Subcutaneous abdominal adipose tissue (tissue), 5 donors: ENCODE measurements around the gene MYCBP2.
A peak's percentile ranks its signal among the peaks of the same experiment; 100 is the strongest.
"Not testable (repeated sequence)": the region's sequence is repeated elsewhere in the genome, so short reads cannot be mapped to it uniquely, and the experiment has no call there.

Experiments used
- H3K27ac ChIP-seq: one replicate; pipeline ENCODE4 v1.7.0; 2013; ENCODE audit warnings: low read depth, mild to moderate bottlenecking, inconsistent platforms, low read length, moderate library complexity
- H3K27me3 ChIP-seq, 5 donors: one replicate each; pipeline ENCODE4 v1.7.0; 2013; ENCODE audit warnings: low read length in 5 of 5, inconsistent platforms in 1 of 5; ENCODE audit not compliant: control insufficient read depth in 5 of 5, insufficient read depth in 4 of 5
- H3K36me3 ChIP-seq, 5 donors: one replicate each; pipeline ENCODE4 v1.7.0; 2013; ENCODE audit warnings: low read length in 5 of 5; ENCODE audit not compliant: control insufficient read depth in 5 of 5, insufficient read depth in 5 of 5
- H3K4me1 ChIP-seq, 5 donors: one replicate each; pipeline ENCODE4 v1.7.0; 2013; ENCODE audit warnings: low read length in 5 of 5, mild to moderate bottlenecking in 3 of 5, moderate library complexity in 1 of 5; ENCODE audit not compliant: control insufficient read depth in 5 of 5, insufficient read depth in 5 of 5
- H3K4me3 ChIP-seq, 5 donors: one replicate each; pipeline ENCODE4 v1.7.0; 2013; ENCODE audit warnings: low read length in 5 of 5, low read depth in 1 of 5
- H3K9ac ChIP-seq, 5 donors: one replicate each; pipeline ENCODE4 v1.7.0; 2013; ENCODE audit warnings: low read length in 5 of 5, mild to moderate bottlenecking in 4 of 5, moderate library complexity in 3 of 5
- H3K9me3 ChIP-seq, 5 donors: one replicate each; pipeline ENCODE4 v1.7.0; 2013; ENCODE audit warnings: low read length in 5 of 5; ENCODE audit not compliant: control insufficient read depth in 5 of 5
- donor health status: healthy.
- donor health status: healthy.
- donor health status: healthy.
- donor health status: healthy.
- donor health status: healthy.

MYCBP2 gene

DNA sequence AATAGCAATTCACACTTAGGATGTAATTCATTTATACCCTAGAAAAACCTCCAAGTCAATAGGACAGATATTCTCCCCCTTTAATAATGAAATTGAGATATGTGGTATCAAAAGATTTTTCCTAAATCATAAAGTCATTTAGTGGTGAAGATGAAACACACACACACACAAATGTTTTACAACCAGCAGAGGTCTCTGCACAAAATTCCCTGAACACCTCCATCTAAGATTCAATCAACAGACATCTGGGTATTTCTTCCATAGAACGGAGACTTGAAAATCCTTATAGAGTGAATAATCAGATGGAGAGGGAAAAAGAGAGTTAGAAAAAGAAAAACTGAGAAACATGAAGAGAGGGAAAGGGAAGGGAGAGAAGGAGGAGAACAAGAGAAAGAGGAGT is 52.8 kb downstream of the MYCBP2 start:
- Histone ChIP-seq H3K27ac (no peak overlapping the region), H3K36me3 (peaks cover 27 to 48% (median 43%) of the 10 kb centered on the region in 5 donors), H3K9ac (no peak overlapping the region), H3K27me3 (no peaks in the 10 kb centered on the region), H3K4me1 (peaks cover 0 to 14% (median 4%) of the 10 kb centered on the region in 5 donors), H3K4me3 (no peak overlapping the region), H3K9me3 (no peaks in the 10 kb centered on the region)

DNA sequence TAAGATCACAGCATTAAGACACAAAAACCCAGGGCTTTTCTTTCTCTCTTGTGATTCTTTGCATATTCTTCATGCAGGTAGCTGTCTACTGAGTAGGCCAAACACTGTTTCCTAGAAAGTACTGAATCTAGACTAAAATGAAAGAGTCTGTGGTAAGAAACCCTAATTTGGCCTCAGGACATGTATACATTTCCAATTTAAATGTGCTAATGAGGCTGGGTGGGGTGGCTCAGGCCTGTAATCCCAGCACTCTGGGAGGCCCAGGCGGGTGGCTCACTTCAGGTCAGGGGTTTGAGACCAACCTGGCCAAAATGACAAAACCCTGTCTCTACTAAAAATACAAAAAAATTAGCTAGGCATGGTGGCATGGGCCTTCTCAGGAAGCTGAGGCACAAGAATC is 57.8 kb downstream of the MYCBP2 start:
- no peak overlapping the region for H3K9ac ChIP-seq
- peaks cover 0 to 3% (median 0%) of the 10 kb centered on the region in 5 donors for H3K4me1 ChIP-seq
- H3K27me3 ChIP-seq, result no peaks in the 10 kb centered on the region
- peaks cover 34 to 62% (median 55%) of the 10 kb centered on the region in 5 donors for H3K36me3 ChIP-seq
- H3K4me3 ChIP-seq, result no peak overlapping the region
- no peaks in the 10 kb centered on the region for H3K9me3 ChIP-seq
- H3K27ac ChIP-seq, result no peak overlapping the region

DNA sequence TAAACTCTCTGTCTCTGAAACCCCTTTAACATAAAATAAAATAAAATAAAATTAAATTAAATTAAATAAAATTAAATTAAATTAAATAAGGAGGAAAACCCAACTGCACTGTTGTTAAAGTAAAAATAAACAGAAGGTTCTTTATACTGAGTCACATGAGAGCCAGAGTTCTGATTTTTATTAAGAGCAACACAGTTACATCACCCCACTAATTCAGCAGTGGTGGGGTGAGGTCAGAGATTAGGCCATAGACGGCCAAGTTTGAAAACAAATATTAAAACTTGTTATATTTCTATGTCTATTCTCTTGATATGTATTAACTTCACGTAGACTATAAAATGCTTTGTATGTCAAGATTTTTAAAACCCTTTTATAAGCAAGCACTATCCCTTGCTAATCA is 59.5 kb downstream of the MYCBP2 start:
- Histone ChIP-seq H3K36me3 (peaks cover 33 to 59% (median 51%) of the 10 kb centered on the region in 5 donors), H3K9ac (no peak overlapping the region), H3K4me1 (peaks cover 0 to 3% (median 0%) of the 10 kb centered on the region in 5 donors)

DNA sequence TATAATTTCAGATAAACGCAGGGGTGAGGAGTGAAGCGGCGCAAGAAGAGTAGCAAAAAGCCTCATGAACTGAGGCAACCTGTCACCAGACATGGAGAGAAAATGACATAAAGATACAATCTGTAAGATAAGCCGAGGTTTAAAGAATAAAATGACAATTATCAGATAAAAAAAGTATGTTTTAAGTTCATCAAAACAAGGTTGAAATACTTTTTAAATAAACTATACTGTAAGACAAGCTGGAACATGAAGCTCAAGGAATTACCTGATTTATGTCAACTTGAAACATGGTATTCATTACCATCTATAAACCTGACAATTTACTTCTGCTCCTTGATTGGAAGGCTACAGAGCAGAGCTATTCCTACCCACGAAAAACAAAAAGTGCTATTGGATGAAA is 61.6 kb downstream of the MYCBP2 start:
- H3K9ac ChIP-seq, result no peak overlapping the region
- H3K9me3 ChIP-seq, result no peaks in the 10 kb centered on the region
- H3K36me3 ChIP-seq, result peaks cover 21 to 53% (median 38%) of the 10 kb centered on the region in 5 donors

More for the DNA sequence above, 59.5 kb downstream of the MYCBP2 start:
- no peak overlapping the region for H3K4me3 ChIP-seq
- peak overlapping the region; percentile 32 for H3K27ac ChIP-seq
- H3K9me3 ChIP-seq, result no peaks in the 10 kb centered on the region
- no peaks in the 10 kb centered on the region for H3K27me3 ChIP-seq

GRCh38 chr13:77262198-77262597 is 64.7 kb downstream of the MYCBP2 start:
- Histone ChIP-seq H3K36me3 (peaks cover 23 to 49% (median 30%) of the 10 kb centered on the region in 5 donors), H3K9ac (no peak overlapping the region), H3K4me3 (no peak overlapping the region), H3K27me3 (no peaks in the 10 kb centered on the region), H3K9me3 (no peaks in the 10 kb centered on the region), H3K4me1 (peaks cover 0 to 6% (median 0%) of the 10 kb centered on the region in 5 donors), H3K27ac (no peak overlapping the region)

More for the DNA sequence above, 61.6 kb downstream of the MYCBP2 start:
- Histone ChIP-seq H3K27ac (no peak overlapping the region), H3K4me1 (peaks cover 0 to 9% (median 0%) of the 10 kb centered on the region in 5 donors), H3K4me3 (no peak overlapping the region), H3K27me3 (no peaks in the 10 kb centered on the region)

- Histone ChIP-seq H3K4me3 (no peak overlapping the region), H3K27ac (no peak overlapping the region), H3K9ac (no peak overlapping the region), H3K27me3 (no peaks in the 10 kb centered on the region), H3K36me3 (peaks cover 10 to 39% (median 16%) of the 10 kb centered on the region in 5 donors), H3K9me3 (no peaks in the 10 kb centered on the region), H3K4me1 (no peaks in the 10 kb centered on the region)
Measured at GRCh38 chr13:77250975-77251374, 75.9 kb downstream of the MYCBP2 start.

- H3K27me3 ChIP-seq, H3K9ac ChIP-seq, H3K4me1 ChIP-seq, H3K27ac ChIP-seq, H3K9me3 ChIP-seq, H3K4me3 ChIP-seq: not testable (repeated sequence)
- H3K36me3 ChIP-seq, result peaks cover 19 to 42% (median 23%) of the 10 kb centered on the region in 5 donors
Measured at GRCh38 chr13:77245224-77245623, 81.7 kb downstream of the MYCBP2 start.

DNA sequence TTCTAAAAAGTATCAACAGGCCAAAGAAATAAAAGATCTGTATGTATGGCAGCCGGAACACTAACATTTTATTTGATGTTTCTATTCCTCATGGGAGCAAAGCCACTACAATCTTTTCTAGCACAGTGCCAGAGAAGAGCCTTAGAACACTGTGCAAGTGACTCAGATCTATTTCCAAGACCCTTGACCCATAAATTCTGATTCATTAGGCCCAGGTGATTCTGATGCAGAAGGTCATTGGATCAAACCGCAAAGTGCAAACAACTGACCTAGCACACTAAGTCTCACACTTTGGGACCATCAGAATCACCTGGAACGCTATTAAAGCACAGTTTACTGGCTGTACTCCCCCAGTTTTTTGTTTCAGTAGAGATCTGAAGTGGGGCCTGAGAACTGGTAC is 87.6 kb downstream of the MYCBP2 start:
- Histone ChIP-seq H3K9ac (no peak overlapping the region), H3K4me3 (no peak overlapping the region), H3K4me1 (no peaks in the 10 kb centered on the region), H3K27me3 (no peaks in the 10 kb centered on the region), H3K27ac (no peak overlapping the region), H3K9me3 (no peaks in the 10 kb centered on the region), H3K36me3 (peaks cover 17 to 44% (median 25%) of the 10 kb centered on the region in 5 donors)

DNA sequence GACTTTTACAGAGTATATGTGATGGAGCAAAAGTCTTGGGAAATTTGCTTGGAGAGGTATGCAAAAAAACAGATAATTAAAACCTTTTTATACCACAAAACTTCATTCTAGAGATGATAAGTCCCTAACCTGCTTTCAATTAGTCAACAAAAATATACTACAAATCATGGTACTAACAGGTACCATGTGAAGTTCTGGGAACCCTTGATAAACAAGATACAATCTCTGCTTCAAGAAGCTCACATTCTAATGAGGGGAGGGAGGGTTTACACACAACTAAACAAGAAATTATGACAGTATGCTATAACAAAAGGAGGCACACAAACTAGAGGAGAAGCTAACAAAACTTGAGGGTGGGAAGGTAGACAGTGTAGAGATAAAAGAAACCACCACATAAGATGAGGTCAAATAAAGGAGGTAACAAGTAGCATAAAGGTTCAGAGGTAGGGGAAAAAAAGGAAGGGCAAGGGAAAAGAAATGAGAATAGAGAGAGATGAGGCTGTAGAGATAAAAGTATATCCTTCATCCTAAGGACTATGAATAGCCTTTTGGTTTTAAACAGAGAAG is 91.4 kb downstream of the MYCBP2 start:
- Histone ChIP-seq H3K4me3 (no peak overlapping the region), H3K9me3 (no peaks in the 10 kb centered on the region), H3K9ac (no peak overlapping the region), H3K27me3 (no peaks in the 10 kb centered on the region), H3K27ac (no peak overlapping the region), H3K4me1 (no peaks in the 10 kb centered on the region), H3K36me3 (peaks cover 12 to 28% (median 14%) of the 10 kb centered on the region in 5 donors)

DNA sequence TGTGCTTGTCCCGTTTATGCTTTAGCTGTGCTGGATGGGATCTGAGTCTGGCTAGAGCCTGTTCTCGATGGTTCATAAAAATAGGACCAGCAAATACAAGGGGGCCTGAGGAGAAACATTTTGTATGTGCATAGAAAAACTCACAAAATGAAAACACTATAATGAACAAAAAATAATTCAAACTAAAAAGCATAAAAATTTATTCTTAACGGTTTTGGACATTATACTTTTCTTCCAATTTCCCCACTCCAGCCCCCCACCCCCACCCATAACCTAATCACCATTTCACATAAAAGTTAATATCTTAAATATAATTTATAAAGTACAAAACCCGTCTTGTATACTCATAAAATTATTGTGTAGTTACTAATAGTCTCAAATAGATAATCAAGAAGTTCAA is 93.7 kb downstream of the MYCBP2 start:
- Histone ChIP-seq H3K27me3 (no peaks in the 10 kb centered on the region), H3K36me3 (peaks cover 5 to 29% (median 11%) of the 10 kb centered on the region in 5 donors), H3K9ac (no peak overlapping the region), H3K27ac (no peak overlapping the region), H3K9me3 (no peaks in the 10 kb centered on the region), H3K4me1 (no peaks in the 10 kb centered on the region), H3K4me3 (no peak overlapping the region)
